HEK293 (cell line): ENCODE measurements around the gene ACKR3.

Source experiments
- CTCF ChIA-PET: fragments of 350-600 bp; formaldehyde crosslinking; extraction: SDS; loops from one replicate; lab custom pipeline; 2021; ENCODE audit warnings: antibody characterized with exemption; lab: Yijun Ruan, JAX
- POLR2A ChIA-PET: fragments of 300-600 bp; formaldehyde crosslinking; extraction: SDS; loops from one replicate; lab custom pipeline; 2020; ENCODE audit warnings: antibody characterized with exemption, inconsistent platforms; lab: Yijun Ruan, JAX
- H3K27ac ChIP-seq: fragments of 200-500 bp; sonication (Bioruptor generic); 2 replicates; pipeline ENCODE4 v1.5.1; 2014; ENCODE audit warnings: low read depth, low read length, control low read depth, inconsistent platforms; ENCODE audit errors: extremely low read depth
- H3K36me3 ChIP-seq, 2 experiments: fragments of 200-500 bp in 1 of 2; sonication (Bioruptor generic) in 1 of 2; 1 replicate in 1 of 2; 2 replicates in 1 of 2; pipeline ENCODE4 v1.5.1; 2014 to 2017; ENCODE audit warnings: inconsistent platforms in 2 of 2, low read length in 2 of 2; ENCODE audit not compliant: control insufficient read depth in 2 of 2, insufficient read depth in 1 of 2
- H3K4me1 ChIP-seq: fragments of 200-500 bp; sonication (Bioruptor generic); 2 replicates; pipeline ENCODE4 v1.5.1; 2014; ENCODE audit warnings: mild to moderate bottlenecking, low read length, inconsistent platforms; ENCODE audit not compliant: control insufficient read depth, insufficient read depth
- H3K4me3 ChIP-seq: 2 replicates; pipeline ENCODE4 v1.5.1; 2011; ENCODE audit warnings: low read depth, mild to moderate bottlenecking, control low read depth, low read length, moderate library complexity
- H3K9me3 ChIP-seq: fragments of 200-500 bp; sonication (Bioruptor generic); 2 replicates; pipeline ENCODE4 v1.5.1; 2014; ENCODE audit warnings: low read depth, low read length, inconsistent platforms; ENCODE audit not compliant: control insufficient read depth, insufficient read depth
- FEZF1 ChIP-seq: fragments of 450-650 bp; formaldehyde crosslinking; IDR thresholded peaks from 2 replicates; pipeline ENCODE4 v1.5.1; 2016; ENCODE audit warnings: missing biosample characterization, missing genetic modification characterization
- KLF8 ChIP-seq: fragments of 450-650 bp; formaldehyde crosslinking; IDR thresholded peaks from 2 replicates; pipeline ENCODE4 v1.5.1; 2016; ENCODE audit warnings: missing biosample characterization, missing genetic modification characterization
- MYNN ChIP-seq: fragments of 450-650 bp; formaldehyde crosslinking; IDR thresholded peaks from 2 replicates; pipeline ENCODE4 v1.5.1; 2016; ENCODE audit warnings: missing biosample characterization, missing genetic modification characterization, borderline replicate concordance
- MZF1 ChIP-seq: fragments of 450-650 bp; formaldehyde crosslinking; IDR thresholded peaks from 2 replicates; pipeline ENCODE4 v1.5.1; 2017; ENCODE audit warnings: missing biosample characterization, missing genetic modification characterization, borderline replicate concordance
- YY1 ChIP-seq: fragments of 450-650 bp; formaldehyde crosslinking; IDR thresholded peaks from 2 replicates; pipeline ENCODE4 v1.5.1; 2018; ENCODE audit warnings: missing biosample characterization, missing genetic modification characterization
- ZEB2 ChIP-seq: fragments of 450-650 bp; formaldehyde crosslinking; IDR thresholded peaks from 2 replicates; pipeline ENCODE4 v1.5.1; 2016; ENCODE audit warnings: missing biosample characterization, missing genetic modification characterization
- ZNF138 ChIP-seq: fragments of 450-650 bp; formaldehyde crosslinking; IDR thresholded peaks from 2 replicates; pipeline ENCODE4 v1.5.1; 2016; ENCODE audit warnings: missing biosample characterization, missing genetic modification characterization, borderline replicate concordance
- ZNF140 ChIP-seq: fragments of 450-650 bp; formaldehyde crosslinking; IDR thresholded peaks from 2 replicates; pipeline ENCODE4 v1.5.1; 2016; ENCODE audit warnings: missing biosample characterization, missing genetic modification characterization
- ZNF19 ChIP-seq: fragments of 450-650 bp; formaldehyde crosslinking; IDR thresholded peaks from 2 replicates; pipeline ENCODE4; 2016; ENCODE audit warnings: missing biosample characterization, missing genetic modification characterization, low read depth
- ZNF394 ChIP-seq: fragments of 450-650 bp; formaldehyde crosslinking; IDR thresholded peaks from 2 replicates; pipeline ENCODE4 v1.5.1; 2016; ENCODE audit warnings: missing biosample characterization, missing genetic modification characterization, mild to moderate bottlenecking, moderate library complexity, borderline replicate concordance
- ZNF416 ChIP-seq: fragments of 450-650 bp; formaldehyde crosslinking; IDR thresholded peaks from 2 replicates; pipeline ENCODE4 v1.5.1; 2016; ENCODE audit warnings: missing biosample characterization, missing genetic modification characterization
- ZNF501 ChIP-seq: fragments of 450-650 bp; formaldehyde crosslinking; IDR thresholded peaks from 2 replicates; pipeline ENCODE4 v1.5.1; 2016; ENCODE audit warnings: missing biosample characterization, missing genetic modification characterization
- ZNF692 ChIP-seq: fragments of 450-650 bp; formaldehyde crosslinking; IDR thresholded peaks from 2 replicates; pipeline ENCODE4 v1.5.1; 2016; ENCODE audit warnings: missing biosample characterization, missing genetic modification characterization
- ZNF747 ChIP-seq: fragments of 450-650 bp; formaldehyde crosslinking; IDR thresholded peaks from 2 replicates; pipeline ENCODE4 v1.5.1; 2016; ENCODE audit warnings: missing biosample characterization, missing genetic modification characterization
- ZSCAN18 ChIP-seq: fragments of 450-650 bp; formaldehyde crosslinking; IDR thresholded peaks from 2 replicates; pipeline ENCODE4 v1.5.1; 2016; ENCODE audit warnings: missing biosample characterization, missing genetic modification characterization
- TF ChIP-seq, protein P1 (sequence below): fragments of 450-650 bp; formaldehyde crosslinking; IDR thresholded peaks from 2 replicates; pipeline ENCODE4 v1.5.1; 2016; ENCODE audit warnings: missing biosample characterization, missing genetic modification characterization, borderline replicate concordance
- TF ChIP-seq, protein P2 (sequence below): fragments of 450-650 bp; formaldehyde crosslinking; IDR thresholded peaks from 2 replicates; pipeline ENCODE4 v1.5.1; 2016; ENCODE audit warnings: missing biosample characterization, missing genetic modification characterization
- TF ChIP-seq, protein P3 (sequence below): fragments of 450-650 bp; formaldehyde crosslinking; conservative IDR thresholded peaks from 2 replicates; pipeline ENCODE4 v1.5.1; 2016; ENCODE audit warnings: low read depth, missing biosample characterization, missing genetic modification characterization

ACKR3 gene

GRCh38 chr2:236629961-236630872 is 60.6 kb downstream of the ACKR3 start:
- Histone ChIP-seq H3K4me3 (no peak overlapping the region), H3K36me3 (no peaks in the 10 kb centered on the region)
- TF ChIP-seq, protein P1, sequence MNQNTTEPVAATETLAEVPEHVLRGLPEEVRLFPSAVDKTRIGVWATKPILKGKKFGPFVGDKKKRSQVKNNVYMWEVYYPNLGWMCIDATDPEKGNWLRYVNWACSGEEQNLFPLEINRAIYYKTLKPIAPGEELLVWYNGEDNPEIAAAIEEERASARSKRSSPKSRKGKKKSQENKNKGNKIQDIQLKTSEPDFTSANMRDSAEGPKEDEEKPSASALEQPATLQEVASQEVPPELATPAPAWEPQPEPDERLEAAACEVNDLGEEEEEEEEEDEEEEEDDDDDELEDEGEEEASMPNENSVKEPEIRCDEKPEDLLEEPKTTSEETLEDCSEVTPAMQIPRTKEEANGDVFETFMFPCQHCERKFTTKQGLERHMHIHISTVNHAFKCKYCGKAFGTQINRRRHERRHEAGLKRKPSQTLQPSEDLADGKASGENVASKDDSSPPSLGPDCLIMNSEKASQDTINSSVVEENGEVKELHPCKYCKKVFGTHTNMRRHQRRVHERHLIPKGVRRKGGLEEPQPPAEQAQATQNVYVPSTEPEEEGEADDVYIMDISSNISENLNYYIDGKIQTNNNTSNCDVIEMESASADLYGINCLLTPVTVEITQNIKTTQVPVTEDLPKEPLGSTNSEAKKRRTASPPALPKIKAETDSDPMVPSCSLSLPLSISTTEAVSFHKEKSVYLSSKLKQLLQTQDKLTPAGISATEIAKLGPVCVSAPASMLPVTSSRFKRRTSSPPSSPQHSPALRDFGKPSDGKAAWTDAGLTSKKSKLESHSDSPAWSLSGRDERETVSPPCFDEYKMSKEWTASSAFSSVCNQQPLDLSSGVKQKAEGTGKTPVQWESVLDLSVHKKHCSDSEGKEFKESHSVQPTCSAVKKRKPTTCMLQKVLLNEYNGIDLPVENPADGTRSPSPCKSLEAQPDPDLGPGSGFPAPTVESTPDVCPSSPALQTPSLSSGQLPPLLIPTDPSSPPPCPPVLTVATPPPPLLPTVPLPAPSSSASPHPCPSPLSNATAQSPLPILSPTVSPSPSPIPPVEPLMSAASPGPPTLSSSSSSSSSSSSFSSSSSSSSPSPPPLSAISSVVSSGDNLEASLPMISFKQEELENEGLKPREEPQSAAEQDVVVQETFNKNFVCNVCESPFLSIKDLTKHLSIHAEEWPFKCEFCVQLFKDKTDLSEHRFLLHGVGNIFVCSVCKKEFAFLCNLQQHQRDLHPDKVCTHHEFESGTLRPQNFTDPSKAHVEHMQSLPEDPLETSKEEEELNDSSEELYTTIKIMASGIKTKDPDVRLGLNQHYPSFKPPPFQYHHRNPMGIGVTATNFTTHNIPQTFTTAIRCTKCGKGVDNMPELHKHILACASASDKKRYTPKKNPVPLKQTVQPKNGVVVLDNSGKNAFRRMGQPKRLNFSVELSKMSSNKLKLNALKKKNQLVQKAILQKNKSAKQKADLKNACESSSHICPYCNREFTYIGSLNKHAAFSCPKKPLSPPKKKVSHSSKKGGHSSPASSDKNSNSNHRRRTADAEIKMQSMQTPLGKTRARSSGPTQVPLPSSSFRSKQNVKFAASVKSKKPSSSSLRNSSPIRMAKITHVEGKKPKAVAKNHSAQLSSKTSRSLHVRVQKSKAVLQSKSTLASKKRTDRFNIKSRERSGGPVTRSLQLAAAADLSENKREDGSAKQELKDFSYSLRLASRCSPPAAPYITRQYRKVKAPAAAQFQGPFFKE (tag by site-specific recombination) = no peak
- no peak for TF ChIP-seq YY1
- no peak for TF ChIP-seq KLF8 (tag by site-specific recombination)
- no peak for TF ChIP-seq ZSCAN18 (tag by site-specific recombination)
- TF ChIP-seq ZNF416 = no peak
- TF ChIP-seq, protein P2, sequence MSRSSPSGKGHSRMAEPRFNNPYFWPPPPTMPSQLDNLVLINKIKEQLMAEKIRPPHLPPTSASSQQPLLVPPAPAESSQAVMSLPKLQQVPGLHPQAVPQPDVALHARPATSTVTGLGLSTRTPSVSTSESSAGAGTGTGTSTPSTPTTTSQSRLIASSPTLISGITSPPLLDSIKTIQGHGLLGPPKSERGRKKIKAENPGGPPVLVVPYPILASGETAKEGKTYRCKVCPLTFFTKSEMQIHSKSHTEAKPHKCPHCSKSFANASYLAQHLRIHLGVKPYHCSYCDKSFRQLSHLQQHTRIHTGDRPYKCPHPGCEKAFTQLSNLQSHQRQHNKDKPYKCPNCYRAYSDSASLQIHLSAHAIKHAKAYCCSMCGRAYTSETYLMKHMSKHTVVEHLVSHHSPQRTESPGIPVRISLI (tag by site-specific recombination) = no peak
- no peak for TF ChIP-seq ZNF692
- TF ChIP-seq, all 188 proteins: peak for 0
- Histone ChIP-seq H3K27ac (no peak overlapping the region), H3K4me1 (no peaks in the 10 kb centered on the region), H3K9me3 (no peaks in the 10 kb centered on the region)
- POLR2A ChIA-PET = no interaction called here
- CTCF ChIA-PET = no interaction called here

GRCh38 chr2:236631281-236631855 is 61.7 kb downstream of the ACKR3 start:
- POLR2A ChIA-PET = no interaction called here
- TF ChIP-seq ZNF501 (tag by site-specific recombination) = no peak
- TF ChIP-seq FEZF1 (tag by site-specific recombination) = no peak
- TF ChIP-seq, protein P3, sequence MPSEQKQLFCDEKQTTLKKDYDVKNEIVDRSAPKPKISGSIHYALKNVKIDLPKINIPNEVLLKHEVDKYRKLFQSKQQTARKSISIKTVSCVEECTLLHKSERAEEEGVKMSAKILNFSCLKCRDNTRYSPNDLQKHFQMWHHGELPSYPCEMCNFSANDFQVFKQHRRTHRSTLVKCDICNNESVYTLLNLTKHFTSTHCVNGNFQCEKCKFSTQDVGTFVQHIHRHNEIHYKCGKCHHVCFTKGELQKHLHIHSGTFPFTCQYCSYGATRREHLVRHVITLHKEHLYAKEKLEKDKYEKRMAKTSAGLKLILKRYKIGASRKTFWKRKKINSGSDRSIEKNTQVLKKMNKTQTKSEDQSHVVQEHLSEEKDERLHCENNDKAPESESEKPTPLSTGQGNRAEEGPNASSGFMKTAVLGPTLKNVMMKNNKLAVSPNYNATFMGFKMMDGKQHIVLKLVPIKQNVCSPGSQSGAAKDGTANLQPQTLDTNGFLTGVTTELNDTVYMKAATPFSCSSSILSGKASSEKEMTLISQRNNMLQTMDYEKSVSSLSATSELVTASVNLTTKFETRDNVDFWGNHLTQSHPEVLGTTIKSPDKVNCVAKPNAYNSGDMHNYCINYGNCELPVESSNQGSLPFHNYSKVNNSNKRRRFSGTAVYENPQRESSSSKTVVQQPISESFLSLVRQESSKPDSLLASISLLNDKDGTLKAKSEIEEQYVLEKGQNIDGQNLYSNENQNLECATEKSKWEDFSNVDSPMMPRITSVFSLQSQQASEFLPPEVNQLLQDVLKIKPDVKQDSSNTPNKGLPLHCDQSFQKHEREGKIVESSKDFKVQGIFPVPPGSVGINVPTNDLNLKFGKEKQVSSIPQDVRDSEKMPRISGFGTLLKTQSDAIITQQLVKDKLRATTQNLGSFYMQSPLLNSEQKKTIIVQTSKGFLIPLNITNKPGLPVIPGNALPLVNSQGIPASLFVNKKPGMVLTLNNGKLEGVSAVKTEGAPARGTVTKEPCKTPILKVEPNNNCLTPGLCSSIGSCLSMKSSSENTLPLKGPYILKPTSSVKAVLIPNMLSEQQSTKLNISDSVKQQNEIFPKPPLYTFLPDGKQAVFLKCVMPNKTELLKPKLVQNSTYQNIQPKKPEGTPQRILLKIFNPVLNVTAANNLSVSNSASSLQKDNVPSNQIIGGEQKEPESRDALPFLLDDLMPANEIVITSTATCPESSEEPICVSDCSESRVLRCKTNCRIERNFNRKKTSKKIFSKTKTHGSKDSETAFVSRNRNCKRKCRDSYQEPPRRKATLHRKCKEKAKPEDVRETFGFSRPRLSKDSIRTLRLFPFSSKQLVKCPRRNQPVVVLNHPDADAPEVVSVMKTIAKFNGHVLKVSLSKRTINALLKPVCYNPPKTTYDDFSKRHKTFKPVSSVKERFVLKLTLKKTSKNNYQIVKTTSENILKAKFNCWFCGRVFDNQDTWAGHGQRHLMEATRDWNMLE (tag by site-specific recombination) = no peak
- TF ChIP-seq ZEB2 (tag by site-specific recombination) = no peak
- no peak for TF ChIP-seq ZNF140 (tag by site-specific recombination)
- no peak for TF ChIP-seq MZF1 (tag by site-specific recombination)
- no peak for TF ChIP-seq ZNF747 (tag by site-specific recombination)
- TF ChIP-seq ZNF138 (tag by site-specific recombination) = no peak
- TF ChIP-seq ZNF19 = no peak
- TF ChIP-seq ZNF394 (tag by site-specific recombination) = no peak
- TF ChIP-seq MYNN (tag by site-specific recombination) = no peak

More at GRCh38 chr2:236631281-236631855, 61.7 kb downstream of the ACKR3 start:
- CTCF ChIA-PET = no interaction called here
- Histone ChIP-seq H3K4me3 (no peak overlapping the region), H3K4me1 (no peaks in the 10 kb centered on the region), H3K9me3 (no peaks in the 10 kb centered on the region), H3K36me3 (no peaks in the 10 kb centered on the region), H3K27ac (no peak overlapping the region)
